SKM-1 treated with dmso at 0.1 percent for 144 hours (cell line): ENCODE measurements around the gene CUTA.

Experiments used
- DNase-seq: peaks from one replicate; lab custom pipeline; 2025; ENCODE audit not compliant: unreplicated experiment; lab: John Stamatoyannopoulos, UW

Gene CUTA

GRCh38 chr6:33424855-33425667, 7.2 kb upstream of the CUTA start:
- no peak for DNase-seq

DNA sequence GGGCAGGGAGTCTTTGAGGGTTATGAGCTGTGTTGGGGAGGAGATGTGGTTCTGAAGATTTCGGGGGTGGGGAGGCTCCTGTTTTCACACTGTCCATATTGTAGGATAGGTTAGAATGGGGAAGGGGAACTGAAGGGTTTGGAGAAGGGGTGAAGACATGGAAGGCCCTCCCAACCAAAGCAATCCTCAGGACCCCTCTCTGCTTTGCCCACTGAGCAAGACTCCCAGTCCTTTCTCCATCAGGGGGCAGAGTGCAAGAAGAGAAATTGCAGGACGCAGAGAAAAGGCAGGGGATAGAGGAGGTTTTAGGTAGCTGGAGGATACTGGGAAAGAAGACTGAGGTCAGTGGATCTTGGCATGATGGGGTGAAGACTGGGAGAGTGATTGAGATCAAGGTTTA, 5.9 kb upstream of the CUTA start:
- no peak for DNase-seq

DNA sequence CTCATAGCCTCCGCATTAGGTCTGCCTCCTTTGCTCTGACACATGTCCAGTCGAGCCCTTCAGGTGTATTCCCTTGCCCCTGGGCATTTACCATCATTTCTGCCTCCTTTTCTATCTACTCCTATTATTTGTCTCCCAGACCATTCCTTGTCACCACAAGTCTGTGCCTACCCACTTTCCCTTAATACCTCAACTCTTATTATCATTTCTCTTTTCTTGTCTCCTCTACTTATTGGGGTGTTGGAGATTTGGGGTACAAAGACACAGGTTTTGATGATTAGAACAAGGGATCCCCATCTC, 3.4 kb upstream of the CUTA start:
- DNase-seq = no peak

- no peak for DNase-seq
Measured at GRCh38 chr6:33420491-33421343, 2.8 kb upstream of the CUTA start.

DNA sequence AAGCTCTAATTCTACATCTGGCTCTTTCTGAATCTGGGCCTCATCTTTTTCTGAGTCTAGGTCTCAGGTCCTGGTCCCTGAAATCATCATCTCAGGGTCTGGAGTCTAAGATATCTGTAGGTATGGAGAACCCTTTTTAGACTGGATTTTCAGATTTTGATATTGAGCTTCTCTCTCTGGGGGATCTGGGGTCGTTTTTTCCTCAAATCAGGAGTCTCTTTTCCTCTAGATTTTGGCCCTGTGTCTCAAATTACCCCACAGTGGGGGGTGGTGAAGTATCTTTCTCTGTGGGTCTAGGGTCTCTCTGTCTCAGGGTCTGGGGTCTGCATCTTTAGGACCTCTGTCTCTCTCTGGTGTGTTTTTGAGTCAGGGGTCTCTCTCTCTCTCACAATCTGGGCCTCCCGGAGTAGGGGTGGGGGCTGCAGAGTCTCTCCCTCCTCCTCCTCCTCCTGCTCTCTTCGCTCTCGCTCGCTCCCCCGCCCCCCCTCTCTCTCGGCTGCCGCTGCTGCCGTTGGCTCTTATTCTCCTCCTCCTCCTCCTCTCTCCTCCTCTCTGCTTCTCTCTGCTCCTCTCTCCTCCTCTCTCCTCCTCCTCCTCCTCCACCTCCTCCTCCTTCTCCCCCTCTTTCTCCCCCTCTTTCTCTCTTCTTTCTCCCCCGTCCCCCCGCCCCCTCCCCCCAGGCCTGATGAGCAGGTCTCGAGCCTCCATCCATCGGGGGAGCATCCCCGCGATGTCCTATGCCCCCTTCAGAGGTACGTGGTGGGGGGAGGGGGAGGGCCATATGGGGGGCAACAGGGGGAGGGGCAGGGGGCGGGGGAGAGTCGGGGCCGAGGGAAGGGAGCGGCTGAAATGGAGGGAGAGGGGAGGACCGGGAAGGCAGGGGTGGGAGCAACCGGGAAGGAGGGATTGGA, 1.9 kb upstream of the CUTA start, which contains the start of gene SYNGAP1:
Gene SYNGAP1 (plus strand): TSS at position 486 of the 911 bp plus-strand sequence. CDS start 200 bp downstream, at position 686.
- DNase-seq = no peak

- no peak for DNase-seq
Measured at GRCh38 chr6:33418690-33419291, 884 bp upstream of the CUTA start.

DNA sequence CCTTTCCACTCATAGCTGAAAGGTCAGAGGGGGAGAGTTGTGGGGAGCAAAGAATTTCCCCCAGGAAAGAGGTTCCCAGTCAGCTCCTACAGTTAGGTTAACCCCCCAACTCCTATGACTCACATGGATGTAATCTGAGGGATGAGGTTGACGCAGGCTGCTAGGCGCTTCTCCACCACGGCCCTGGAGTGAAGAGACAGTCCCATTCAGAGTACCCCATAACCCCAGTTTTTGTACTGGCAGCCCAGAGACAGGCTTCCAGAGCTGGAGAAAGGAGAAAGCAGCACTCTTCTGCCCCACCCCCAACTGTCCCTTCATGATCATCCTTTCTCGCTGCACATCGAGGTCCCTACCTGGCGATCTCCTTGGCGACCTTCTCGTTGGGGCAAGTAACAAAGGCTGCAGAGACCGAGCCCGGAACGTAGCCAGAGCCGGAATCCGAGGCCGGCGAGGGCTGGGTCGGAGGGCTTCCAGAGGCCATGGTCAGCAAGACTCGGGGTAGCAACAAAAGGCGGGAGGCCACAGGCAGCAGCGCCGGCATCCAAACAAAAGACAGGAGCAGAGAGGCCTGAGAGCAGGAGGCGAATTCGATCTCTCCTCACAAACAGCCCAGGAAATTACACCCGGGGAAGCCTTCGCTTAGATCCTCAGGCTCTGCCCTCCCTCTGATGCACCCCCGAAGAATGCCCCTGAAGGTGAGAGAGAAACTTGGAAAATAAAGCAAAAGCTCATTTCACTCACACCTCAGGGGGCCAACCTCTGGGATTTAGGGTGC, 592 bp downstream of the CUTA start:
- no peak for DNase-seq

DNA sequence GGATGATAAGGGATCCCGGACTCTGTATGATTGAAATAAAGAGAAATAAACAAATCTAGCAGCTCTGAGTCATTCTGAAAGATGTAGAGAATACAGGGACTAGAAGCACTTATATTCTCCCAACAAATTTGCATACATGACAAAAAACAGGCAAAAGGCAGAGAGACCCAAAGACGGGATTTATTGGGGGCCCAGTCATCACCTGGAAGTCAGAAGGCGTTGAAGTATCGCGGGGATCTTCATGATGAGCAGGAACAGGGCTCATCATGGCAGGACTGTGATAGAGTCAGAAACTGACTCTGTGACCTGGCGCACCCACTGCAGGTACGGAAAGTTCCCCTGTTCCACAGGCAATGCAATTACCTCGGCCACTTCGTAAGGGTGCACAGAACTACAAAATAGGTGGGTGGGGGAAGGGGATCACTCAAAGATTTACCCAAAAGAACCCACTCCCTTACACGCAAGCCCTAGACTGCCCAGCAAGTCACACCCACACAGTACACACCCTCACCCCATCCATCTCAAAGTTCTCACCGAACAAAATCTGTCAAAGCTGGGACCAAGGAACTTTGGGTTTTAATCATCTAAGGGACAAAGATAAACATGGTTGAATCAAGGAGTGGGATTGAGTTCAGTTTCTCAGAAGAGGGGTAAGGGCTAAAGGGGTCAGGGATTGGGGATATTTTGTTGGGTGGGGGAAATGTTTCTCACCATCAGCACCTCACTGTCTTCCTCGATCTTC, 1.4 kb downstream of the CUTA start:
- no peak for DNase-seq

DNA sequence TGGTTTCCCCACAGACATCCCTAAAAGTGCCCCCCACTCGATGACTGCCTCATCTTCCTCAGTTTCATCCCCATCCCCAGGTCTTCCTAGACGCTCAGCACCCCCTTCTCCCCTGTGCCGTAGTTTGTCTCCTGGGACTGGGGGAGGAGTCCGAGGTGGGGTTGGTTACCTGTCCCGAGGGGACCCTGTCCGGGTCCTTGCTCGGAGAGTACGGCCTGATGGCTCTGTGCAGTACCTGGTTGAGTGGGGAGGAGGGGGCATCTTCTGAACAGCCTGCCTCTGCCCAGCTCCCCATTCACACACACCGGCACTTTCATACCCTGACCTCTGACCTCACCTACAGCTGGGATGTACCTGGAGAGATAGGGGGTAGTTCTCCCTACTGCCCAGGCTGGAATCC, 2.1 kb downstream of the CUTA start:
- no peak for DNase-seq

GRCh38 chr6:33414592-33415271, 3.2 kb downstream of the CUTA start:
- DNase-seq = no peak

GRCh38 chr6:33413241-33414120, 4.4 kb downstream of the CUTA start:
- DNase-seq = no peak

- DNase-seq = no peak
Measured at GRCh38 chr6:33412140-33413009, 5.5 kb downstream of the CUTA start.

GRCh38 chr6:33411632-33412005, 6.3 kb downstream of the CUTA start:
- DNase-seq = no peak

GRCh38 chr6:33410711-33411631, 6.9 kb downstream of the CUTA start, which contains the start of gene PHF1:
TSS of gene PHF1 (plus strand) at chr6:33411014. CDS start at chr6:33412264, 1,250 bp downstream.
- peak; percentile 57 for DNase-seq

GRCh38 chr6:33410050-33410710, 7.7 kb downstream of the CUTA start:
- DNase-seq = peak; percentile 98
